CD14-positive monocyte (primary cell): Measurements from ENCODE around the gene R3HDM1. TPM values are rescaled to one million over a fixed set of nuclear protein-coding genes. Genes with fewer than 3 reads are reported as not detected.
A peak's percentile ranks its signal among the peaks of the same experiment; 100 is the strongest.

Experiments
- DNase-seq, 3 donors: peaks; one replicate each; pipeline ENCODE4 v3.0.0-alpha.2; 2011 to 2022
- H2AFZ ChIP-seq: 2 replicates; pipeline ENCODE4 v1.6.0; 2012; ENCODE audit warnings: mild to moderate bottlenecking, low read depth, low read length, inconsistent platforms; ENCODE audit not compliant: insufficient read depth, poor library complexity, severe bottlenecking
- H3K27ac ChIP-seq, 2 donors: 1 replicate in 1 of 2; 2 replicates in 1 of 2; pipeline ENCODE4 v1.5.1; 2012 to 2013; ENCODE audit warnings: low read length in 2 of 2, control low read depth in 1 of 2, inconsistent platforms in 1 of 2, low read depth in 1 of 2, mild to moderate bottlenecking in 1 of 2
- H3K27me3 ChIP-seq, 2 donors: one replicate each; pipeline versions ENCODE4 v1.6.0 to v1.6.1; 2011 to 2013; ENCODE audit warnings: low read length in 2 of 2; ENCODE audit not compliant: control insufficient read depth in 2 of 2, insufficient read depth in 2 of 2
- H3K36me3 ChIP-seq, 2 donors: replicated peaks in 1 of 2; 1 replicate in 1 of 2; 2 replicates in 1 of 2; pipeline versions ENCODE4 v1.5.1 to v1.6.1; 2012 to 2013; ENCODE audit warnings: low read length in 2 of 2, control low read depth in 1 of 2, inconsistent platforms in 1 of 2, mild to moderate bottlenecking in 1 of 2; ENCODE audit not compliant: insufficient read depth in 2 of 2, control insufficient read depth in 1 of 2
- H3K4me1 ChIP-seq, 2 donors: 1 replicate in 1 of 2; 2 replicates in 1 of 2; pipeline versions ENCODE4 v1.5.1 to v1.6.1; 2012 to 2013; ENCODE audit warnings: low read length in 2 of 2, control low read depth in 1 of 2, inconsistent platforms in 1 of 2, mild to moderate bottlenecking in 1 of 2, moderate library complexity in 1 of 2; ENCODE audit not compliant: insufficient read depth in 2 of 2, control insufficient read depth in 1 of 2
- H3K4me2 ChIP-seq: replicated peaks from 2 replicates; pipeline ENCODE3; 2012; ENCODE audit warnings: low read length, moderate library complexity, mild to moderate bottlenecking; ENCODE audit not compliant: poor library complexity, severe bottlenecking; ENCODE audit errors: extremely low read depth
- H3K4me3 ChIP-seq, 3 experiments: fragments of 200-600 bp in 1 of 3; sonication (generic) in 1 of 3; replicated peaks in 1 of 3; 1 replicate in 2 of 3; 2 replicates in 1 of 3; pipeline ENCODE4 v1.5.1; 2011 to 2013; ENCODE audit warnings: low read length in 3 of 3, mild to moderate bottlenecking in 3 of 3, control low read depth in 2 of 3, low read depth in 2 of 3, inconsistent platforms in 1 of 3, moderate library complexity in 1 of 3
- H3K79me2 ChIP-seq: 2 replicates; pipeline ENCODE4 v1.6.0; 2012; ENCODE audit warnings: mild to moderate bottlenecking, control low read depth, inconsistent platforms, low read length, moderate library complexity; ENCODE audit not compliant: insufficient read depth
- H3K9ac ChIP-seq: 2 replicates; pipeline ENCODE4 v1.6.0; 2017; ENCODE audit warnings: low read length, mild to moderate bottlenecking; ENCODE audit not compliant: insufficient read depth, poor library complexity, severe bottlenecking
- H3K9me3 ChIP-seq, 2 donors: replicated peaks in 1 of 2; 1 replicate in 1 of 2; 2 replicates in 1 of 2; pipeline versions ENCODE4 v1.5.1 to v1.6.1; 2012 to 2013; ENCODE audit warnings: low read length in 2 of 2, control low read depth in 1 of 2; ENCODE audit not compliant: control insufficient read depth in 1 of 2, insufficient read depth in 1 of 2
- H4K20me1 ChIP-seq: 2 replicates; pipeline ENCODE4 v1.6.0; 2012; ENCODE audit warnings: mild to moderate bottlenecking, low read length, control low read depth, moderate library complexity; ENCODE audit not compliant: insufficient read depth
- H3K27ac Mint-ChIP-seq, 7 donors: one replicate each; pipeline ENCODE4 v1.8.0; 2020; ENCODE audit warnings: mild to moderate bottlenecking in 7 of 7, mixed read lengths in 7 of 7, moderate library complexity in 6 of 7, inconsistent platforms in 2 of 7
- H3K27me3 Mint-ChIP-seq, 3 donors: one replicate each; pipeline ENCODE4 v1.8.0; 2021 to 2022; ENCODE audit warnings: low read depth in 3 of 3, mild to moderate bottlenecking in 3 of 3, mixed read lengths in 3 of 3, moderate library complexity in 3 of 3, inconsistent platforms in 1 of 3
- H3K36me3 Mint-ChIP-seq, 2 donors: one replicate each; pipeline ENCODE4 v1.8.0; 2020; ENCODE audit warnings: mixed read lengths in 2 of 2, inconsistent platforms in 1 of 2, mild to moderate bottlenecking in 1 of 2
- H3K4me1 Mint-ChIP-seq: one replicate; pipeline ENCODE4 v1.8.0; 2020; ENCODE audit warnings: mild to moderate bottlenecking, mixed read lengths
- H3K4me3 Mint-ChIP-seq, 2 donors: one replicate each; pipeline ENCODE4 v1.8.0; 2020; ENCODE audit warnings: mild to moderate bottlenecking in 2 of 2, mixed read lengths in 2 of 2, moderate library complexity in 1 of 2
- H3K9me3 Mint-ChIP-seq, 7 donors: one replicate each; pipeline ENCODE4 v1.8.0; 2020 to 2022; ENCODE audit warnings: mixed read lengths in 7 of 7, mild to moderate bottlenecking in 6 of 7, moderate library complexity in 6 of 7, inconsistent platforms in 2 of 7
- CTCF ChIP-seq: fragments of 200-600 bp; IDR thresholded peaks from one replicate; pipeline ENCODE4 v1.8.0; 2022; ENCODE audit warnings: antibody characterized with exemption, mild to moderate bottlenecking
- WGBS: methylation state at CpG from one replicate; pipeline ENCODE4 v1.1.5; 2013; ENCODE audit warnings: missing lambda C conversion rate; ENCODE audit not compliant: insufficient coverage; 5-methylcytosine and 5-hydroxymethylcytosine counted together
- intact Hi-C, 2 donors: fragments of 100-400 bp; cut with micrococcal nuclease; formaldehyde crosslinking; loops; one replicate each; pipeline versions ENCODE4 v1.15.0 to v1.15.1; 2023
- polyA plus RNA-seq, 3 donors: library from polyadenylated mRNA; depleted of rRNA in 1 of 3; unstranded in 2 of 3; stranded (reverse) in 1 of 3; fragments of 300-500 nt in 2 of 3; fragments of >200 nt in 1 of 3; fragmentation: Illumina TruSeq in 2 of 3; gene quantifications; 1 replicate in 2 of 3; 2 replicates in 1 of 3; pipeline ENCODE4 v1.2.3, GENCODE V29; 2012 to 2021

Gene R3HDM1
- polyA plus RNA-seq, 3 donors: 5.4 to 24.5 (median 13.1) TPM

- 100% methylated on average over 1 of the region's 4 CpGs for WGBS
- H3K4me3 Mint-ChIP-seq: no peak overlapping the region
- H3K9me3 ChIP-seq: no peaks in the 10 kb centered on the region
- H3K27me3 Mint-ChIP-seq: no peaks in the 10 kb centered on the region
- peaks cover 4 to 14% of the 10 kb centered on the region in 2 donors for H3K36me3 Mint-ChIP-seq
- intact Hi-C loops: no loop called here
- no peak overlapping the region for H3K9ac ChIP-seq
- no peak overlapping the region for H3K4me3 ChIP-seq
- DNase-seq: peak in 2 of 3 donors; percentile 18 to 23
- H4K20me1 ChIP-seq: no peaks in the 10 kb centered on the region
- no peak overlapping the region for H2AFZ ChIP-seq
- no peaks in the 10 kb centered on the region for H3K27me3 ChIP-seq
- no peak overlapping the region for H3K27ac ChIP-seq
- peak overlapping the region in 1 of 7 donors; percentile 80 for H3K27ac Mint-ChIP-seq
- no peak overlapping the region for H3K4me2 ChIP-seq
- peaks cover 0 to 3% (median 1%) of the 10 kb centered on the region in 7 donors for H3K9me3 Mint-ChIP-seq
- peaks cover 14% of the 10 kb centered on the region for H3K4me1 Mint-ChIP-seq
- H3K36me3 ChIP-seq: peaks cover 0 to 8% of the 10 kb centered on the region in 2 donors
- TF ChIP-seq CTCF: no peak
- H3K4me1 ChIP-seq: peaks cover 0 to 8% of the 10 kb centered on the region in 2 donors
- H3K79me2 ChIP-seq: peaks cover 64% of the 10 kb centered on the region
Observed at GRCh38 chr2:135555311-135555710, 24.0 kb downstream of the R3HDM1 start.

GRCh38 chr2:135557530-135557929, 26.2 kb downstream of the R3HDM1 start:
- peaks cover 0 to 3% (median 1%) of the 10 kb centered on the region in 7 donors for H3K9me3 Mint-ChIP-seq
- no peaks in the 10 kb centered on the region for H3K27me3 Mint-ChIP-seq
- Histone ChIP-seq H4K20me1 (no peaks in the 10 kb centered on the region), H3K36me3 (peaks cover 0 to 18% of the 10 kb centered on the region in 2 donors), H2AFZ (no peak overlapping the region), H3K79me2 (peaks cover 45% of the 10 kb centered on the region), H3K27me3 (no peaks in the 10 kb centered on the region), H3K9me3 (no peaks in the 10 kb centered on the region), H3K4me3 (no peak overlapping the region), H3K4me2 (no peak overlapping the region), H3K9ac (no peak overlapping the region), H3K27ac (no peak overlapping the region), H3K4me1 (peaks cover 0 to 8% of the 10 kb centered on the region in 2 donors)
- DNase-seq: no peak
- intact Hi-C loops: no loop called here
- TF ChIP-seq CTCF: no peak
- H3K36me3 Mint-ChIP-seq: peaks cover 9 to 13% of the 10 kb centered on the region in 2 donors
- peaks cover 14% of the 10 kb centered on the region for H3K4me1 Mint-ChIP-seq
- 100% methylated on average over 1 of the region's 1 CpG for WGBS
- no peak overlapping the region for H3K4me3 Mint-ChIP-seq
- H3K27ac Mint-ChIP-seq: no peak overlapping the region
